ENCODE data around the gene CDH15.
A peak's percentile ranks its signal among the peaks of the same experiment; 100 is the strongest.
"Not testable (repeated sequence)": the region's sequence is repeated elsewhere in the genome, so short reads cannot be mapped to it uniquely, and the experiment has no call there.

CDH15 gene

GRCh38 chr16:89156740-89157645 lies 14.6 kb upstream of the CDH15 start:
- no peak for DNase-seq

DNA sequence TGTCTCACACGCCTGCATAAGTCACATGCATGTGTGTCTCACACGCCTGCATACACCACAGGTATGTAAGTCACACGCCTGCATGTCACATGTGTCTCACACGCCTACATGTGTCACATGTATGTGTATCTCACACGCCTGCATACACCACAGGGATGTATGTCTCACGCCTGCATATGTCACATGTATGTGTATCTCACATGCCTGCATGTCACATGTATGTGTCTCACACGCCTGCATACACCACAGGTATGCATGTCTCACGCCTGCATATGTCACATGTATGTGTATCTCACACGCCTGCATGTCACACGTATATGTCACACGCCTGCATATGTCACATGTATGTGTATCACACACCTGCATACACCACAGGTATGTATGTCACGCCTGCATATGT lies 13.8 kb upstream of the CDH15 start:
- DNase-seq, result no peak

DNA sequence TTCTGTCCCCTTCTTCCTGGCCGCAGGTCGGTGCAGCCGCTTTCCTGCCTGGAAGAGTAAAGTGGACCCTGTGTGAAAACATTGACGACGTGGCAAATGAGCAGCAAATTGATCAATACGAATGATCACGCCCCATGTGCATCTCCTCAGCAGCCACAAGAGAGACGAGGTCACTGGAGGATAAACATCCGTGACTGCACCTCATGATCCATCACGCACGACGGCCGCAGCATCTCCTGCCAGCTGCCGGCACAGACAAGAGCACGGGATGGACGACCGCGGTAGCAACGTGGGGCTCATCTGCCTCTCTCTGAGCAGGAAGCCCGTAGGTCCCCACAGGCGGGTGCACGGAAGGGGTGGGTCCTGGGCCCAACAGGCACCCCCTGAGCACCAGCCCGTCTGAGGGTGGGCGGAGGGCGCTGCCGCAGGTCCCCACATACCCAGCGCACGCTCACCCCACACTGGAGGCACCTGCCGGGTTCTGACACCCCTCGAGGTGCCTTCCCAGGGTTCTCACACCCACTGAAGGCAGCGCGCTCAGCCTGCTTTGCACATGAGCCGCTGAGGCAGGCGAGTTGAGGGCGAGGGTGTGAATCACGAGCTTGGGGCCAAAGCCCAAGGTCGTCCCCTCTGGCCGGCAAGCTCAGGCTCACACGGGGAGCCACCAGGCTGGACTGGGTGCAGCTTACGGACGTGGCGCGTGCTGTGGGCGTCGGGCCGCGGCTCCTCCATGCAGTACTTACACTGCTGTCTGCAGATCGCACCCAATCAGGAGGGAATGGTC lies 12.3 kb upstream of the CDH15 start:
- DNase-seq, result no peak

DNA sequence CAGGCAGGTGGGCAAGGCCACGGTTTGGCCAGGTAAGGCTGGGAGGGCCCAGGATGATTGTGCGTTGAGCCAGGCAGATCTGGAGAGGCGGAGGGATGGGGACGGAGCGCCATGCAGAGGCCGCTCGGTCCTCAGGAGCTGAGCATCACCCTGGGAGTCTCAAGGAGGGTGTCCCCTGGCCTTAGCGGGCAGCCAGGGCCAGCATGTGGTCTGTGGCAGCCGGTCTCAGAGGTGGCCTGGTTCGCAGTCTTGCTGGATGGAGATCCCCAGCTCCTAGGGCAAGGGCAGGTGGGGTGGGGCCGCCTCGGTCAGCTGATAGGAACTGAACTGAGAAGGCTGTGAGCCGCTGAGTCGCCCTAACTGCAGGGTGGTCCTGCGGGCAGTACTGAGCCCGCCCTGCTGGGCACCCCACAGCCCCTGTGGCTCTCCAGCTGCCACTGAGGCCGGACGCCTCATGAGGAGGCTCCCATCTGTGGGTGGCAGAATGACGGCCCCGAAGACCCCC lies 11.6 kb upstream of the CDH15 start:
- DNase-seq, result no peak

DNA sequence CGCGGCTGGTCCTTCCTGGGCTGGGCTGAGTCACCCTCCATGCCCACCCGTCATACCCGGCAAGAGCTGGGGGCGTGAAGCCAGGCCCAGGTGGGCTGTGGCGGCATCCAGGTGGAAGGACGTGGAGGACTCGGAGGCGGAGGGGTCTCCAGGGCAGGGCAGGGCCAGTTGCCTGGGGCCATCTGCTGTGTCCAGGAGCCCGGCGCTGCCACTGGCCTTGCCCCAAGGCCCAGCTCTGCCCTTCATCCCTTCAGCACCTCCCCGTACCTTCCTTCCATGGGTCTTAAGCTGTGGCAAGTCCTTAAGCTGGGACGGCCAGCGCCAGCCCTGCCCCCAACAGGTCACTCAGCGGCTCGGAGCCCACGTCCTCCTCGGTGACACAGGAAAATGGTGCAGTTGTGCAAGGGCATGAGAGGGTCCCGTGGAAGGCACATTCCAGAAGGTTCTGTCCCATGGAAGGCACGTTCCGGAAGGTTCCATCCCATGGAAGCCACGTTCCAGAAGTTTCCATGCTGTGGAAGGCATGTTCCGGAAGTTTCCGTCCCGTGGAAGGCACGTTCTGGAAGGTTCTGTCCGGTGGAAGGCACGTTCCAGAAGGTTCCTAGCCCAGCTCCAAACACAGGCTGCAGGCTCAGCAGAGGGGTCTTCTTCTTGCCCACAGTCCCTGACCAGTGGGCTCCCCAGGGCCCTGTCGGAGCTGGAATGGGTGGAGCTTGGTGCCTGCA lies 10.4 kb upstream of the CDH15 start:
- DNase-seq, result no peak

DNA sequence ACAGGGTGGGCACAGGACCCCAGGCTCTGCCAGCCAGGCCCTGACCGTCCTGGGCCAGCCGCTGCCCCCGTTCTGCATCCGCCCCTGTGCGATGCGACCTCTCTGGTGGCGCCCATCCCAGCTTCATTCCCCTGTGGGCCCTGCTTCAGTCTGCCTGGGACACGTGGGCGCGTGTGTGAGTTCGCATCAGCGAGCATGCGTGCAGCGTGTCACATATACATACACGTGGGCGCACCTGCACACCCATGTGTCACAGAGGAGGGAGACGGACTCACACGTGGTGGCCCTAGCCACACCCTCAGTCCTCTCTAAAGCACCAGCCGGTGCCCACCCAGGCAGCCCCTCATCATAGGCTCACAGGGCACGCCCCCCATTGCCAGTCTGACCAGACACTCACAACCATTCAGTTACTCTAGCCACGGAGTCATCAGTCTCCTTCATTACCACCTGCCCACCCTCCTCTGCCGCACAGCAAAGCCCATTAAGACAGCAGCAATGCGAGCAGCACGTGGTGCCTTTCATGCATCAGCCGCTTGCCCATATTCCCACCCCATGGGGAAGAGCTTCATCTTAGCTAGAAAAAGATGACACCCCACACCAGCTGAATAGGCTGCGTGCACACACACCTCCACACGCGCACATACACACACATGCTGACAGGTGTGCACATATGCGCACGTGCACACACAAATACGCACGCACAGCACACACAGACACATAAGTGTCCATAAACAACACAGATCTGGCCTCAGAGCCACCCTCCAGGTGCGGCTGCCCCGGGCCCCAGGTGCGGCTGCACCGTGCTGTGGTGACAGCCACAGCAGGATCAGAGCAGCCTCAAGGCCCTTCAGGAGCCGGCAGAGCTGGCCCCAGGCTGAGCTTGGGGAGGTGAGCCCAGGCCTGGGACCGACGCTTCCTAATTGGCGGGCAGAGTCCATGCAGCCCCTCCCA lies 9.5 kb upstream of the CDH15 start:
- DNase-seq, result no peak

DNA sequence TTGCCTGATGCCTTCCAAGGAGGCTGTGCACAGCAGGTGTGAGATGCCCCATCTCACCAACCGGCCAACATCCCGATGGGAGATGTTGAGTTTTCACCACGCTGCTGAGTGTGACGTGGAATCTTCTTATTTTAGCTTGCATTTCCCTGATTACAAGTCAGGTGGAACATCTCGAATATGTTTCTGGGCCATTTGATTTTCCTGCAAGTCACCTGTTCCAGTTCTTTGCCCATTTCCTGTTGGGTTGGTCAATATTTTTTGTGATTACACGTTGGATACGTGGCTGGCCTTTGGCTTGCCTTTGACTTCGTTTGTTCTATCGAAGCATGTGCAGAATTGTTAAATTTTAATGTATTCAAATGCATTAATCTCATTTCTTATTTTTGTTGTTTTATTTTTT lies 8.3 kb upstream of the CDH15 start:
- no peak for DNase-seq

GRCh38 chr16:89164436-89164835 lies 7.1 kb upstream of the CDH15 start:
- no peak for DNase-seq

DNA sequence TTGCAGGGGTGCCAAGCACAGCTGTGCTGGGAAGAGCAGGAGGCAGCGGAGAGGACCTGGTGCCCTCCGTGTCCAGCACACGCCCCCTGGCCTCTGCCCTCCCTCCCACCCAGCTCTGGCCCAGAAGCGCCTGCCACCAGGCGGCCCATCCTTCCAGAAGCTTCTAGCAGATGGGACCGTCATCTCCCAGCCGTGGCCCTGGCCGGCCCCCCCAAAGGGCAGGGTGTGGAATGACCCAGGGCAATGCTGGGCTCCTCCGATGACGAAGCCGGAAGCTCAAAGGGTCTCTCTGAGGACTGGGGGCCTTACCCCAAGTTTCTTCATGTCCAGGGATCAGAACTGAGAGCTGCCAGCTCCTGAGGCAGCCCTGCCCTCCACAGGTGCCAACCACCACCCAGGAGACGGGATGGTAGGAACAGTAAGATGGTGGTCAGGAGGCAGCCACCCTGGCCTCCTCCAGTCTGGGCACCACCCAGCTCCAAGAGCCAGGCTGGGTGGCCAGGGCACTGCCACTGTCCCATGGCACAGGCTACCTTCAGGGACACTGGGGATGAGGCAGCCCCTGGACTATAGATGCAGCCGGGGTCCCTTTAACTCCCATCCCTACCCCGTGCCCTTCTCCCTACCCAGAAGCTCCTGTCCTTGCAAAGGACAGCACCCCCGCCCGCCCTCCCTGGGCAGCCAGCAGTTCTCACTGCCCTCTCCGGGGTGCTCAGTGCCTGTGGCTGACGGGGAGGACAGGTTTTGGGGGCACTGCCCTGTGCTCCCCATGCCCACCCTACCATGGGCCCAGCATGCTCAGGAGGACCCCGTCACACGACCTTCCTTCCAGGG lies 6.5 kb upstream of the CDH15 start:
- no peak for DNase-seq

DNA sequence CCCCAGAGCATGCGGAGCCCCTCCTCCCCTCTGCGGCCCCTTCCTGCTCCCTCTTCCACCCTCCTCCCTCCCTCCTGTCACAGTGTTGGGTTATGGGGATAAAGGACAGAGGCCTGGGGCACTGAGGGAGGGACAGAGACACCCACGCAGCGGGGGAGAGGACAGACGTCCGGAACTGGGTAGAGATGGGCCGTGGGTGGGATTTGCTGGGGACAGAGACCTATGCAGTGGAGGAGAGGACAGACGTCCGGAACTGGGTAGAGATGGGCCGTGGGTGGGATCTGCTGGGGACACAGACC lies 5.9 kb upstream of the CDH15 start:
- DNase-seq, result not testable (repeated sequence)

- DNase-seq, result no peak
Observed at GRCh38 chr16:89166696-89167424, 4.7 kb upstream of the CDH15 start.

GRCh38 chr16:89167425-89167941 lies 4.1 kb upstream of the CDH15 start:
- DNase-seq, result no peak

- no peak for DNase-seq
Observed at GRCh38 chr16:89168381-89169189, 3.0 kb upstream of the CDH15 start.

- DNase-seq, result no peak
Observed at GRCh38 chr16:89169778-89170177, 1.8 kb upstream of the CDH15 start.

DNA sequence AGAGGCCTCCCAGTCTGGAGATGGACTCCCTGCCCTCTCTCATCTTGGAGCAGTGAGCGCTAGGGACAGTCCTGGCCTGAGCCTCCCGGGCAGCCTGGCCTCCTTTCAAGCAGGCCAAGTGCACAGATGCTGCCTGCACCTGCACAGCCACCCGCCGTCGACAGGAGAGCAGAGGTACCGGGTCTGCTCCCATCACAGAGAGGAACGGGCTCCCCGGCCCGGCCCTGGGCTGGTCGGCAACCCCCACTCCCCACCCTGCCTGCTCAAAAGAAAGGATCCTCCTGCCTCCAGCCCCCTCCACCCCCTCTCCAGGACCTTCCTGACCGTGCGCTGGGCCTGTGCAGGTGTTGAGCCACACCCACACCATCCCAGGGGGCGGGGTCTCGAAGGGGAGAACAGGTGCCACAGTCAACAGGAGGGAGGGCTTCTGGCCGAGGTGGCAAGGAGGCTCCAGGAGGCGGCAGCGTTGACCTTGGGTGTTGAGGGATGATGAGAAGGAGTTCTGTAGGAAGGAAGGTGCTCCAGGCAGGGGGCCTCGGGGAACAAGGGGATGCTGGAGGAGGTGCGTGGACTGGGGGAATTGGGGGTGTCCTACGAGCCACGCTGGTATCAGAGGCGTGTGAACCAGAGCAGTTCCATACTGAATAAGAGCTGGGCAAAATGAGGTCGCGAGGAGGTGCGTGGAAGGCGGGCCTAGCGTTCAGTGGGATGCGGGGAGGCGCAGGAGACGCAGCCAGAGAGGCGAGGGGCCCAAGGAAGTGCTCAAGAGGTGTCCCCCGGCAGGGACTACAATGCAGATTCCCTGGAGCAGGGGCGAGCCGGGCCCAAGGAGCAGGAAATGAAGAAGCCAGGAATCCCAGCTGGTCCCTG lies 967 bp upstream of the CDH15 start:
- DNase-seq, result peak; percentile 46

GRCh38 chr16:89172171-89172527 lies 601 bp downstream of the CDH15 start:
- DNase-seq, result no peak

DNA sequence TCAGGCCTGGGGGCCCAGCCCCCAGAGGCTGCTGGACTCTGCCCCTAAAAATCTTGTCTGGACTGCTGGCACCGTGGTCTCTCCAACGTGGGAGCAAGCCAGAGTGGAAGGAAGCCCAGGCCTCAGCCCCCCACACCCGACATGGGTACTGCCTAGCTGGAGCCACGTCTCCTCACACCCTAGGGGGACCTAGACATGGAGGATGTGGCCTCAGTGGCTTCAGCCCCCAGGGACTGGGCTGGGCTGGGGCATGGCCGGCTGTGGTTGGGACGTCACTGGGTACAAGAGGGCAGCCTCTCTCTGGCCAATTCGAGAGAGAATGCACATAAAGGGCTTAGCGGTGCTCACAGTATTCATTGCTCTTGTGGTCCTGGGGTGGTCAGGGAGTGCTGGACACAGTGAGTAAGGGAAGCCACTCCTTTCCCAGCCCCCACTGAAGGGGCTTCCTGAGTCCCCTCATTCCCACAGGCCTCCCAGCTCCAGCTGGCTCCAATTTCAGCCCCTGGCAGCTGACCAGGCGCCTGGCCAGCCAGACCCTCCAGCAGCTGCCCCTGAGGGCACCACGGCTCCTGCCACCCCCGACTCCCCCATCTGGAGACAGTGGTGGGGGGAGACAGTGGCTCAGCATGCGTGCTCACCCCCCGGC lies 1.1 kb downstream of the CDH15 start:
- DNase-seq, result no peak
